ENCODE results near the gene RTEL1. TPM values are rescaled to one million over a fixed set of nuclear protein-coding genes. Genes with fewer than 3 reads are reported as not detected.
"Not testable (repeated sequence)": the region's sequence is repeated elsewhere in the genome, so short reads cannot be mapped to it uniquely, and the experiment has no call there.

The RTEL1 gene
- total RNA-seq, 1 experiment from 2014 or later = 58.0 TPM

- TF ChIP-seq CBX3 (IDR thresholded peaks at IDR 0.05; ENCODE audit: low read depth) = no peak
- TF ChIP-seq ZFX (IDR thresholded peaks at IDR 0.05) = no peak
- no peak for TF ChIP-seq SIN3A (IDR thresholded peaks at IDR 0.05; ENCODE audit: low read depth)
- no peak for TF ChIP-seq ZBTB33 (IDR thresholded peaks at IDR 0.05; ENCODE audit: extremely low read depth, insufficient replicate concordance, low read length)
These were observed 1.3 kb downstream of the RTEL1 start (continued) for GRCh38 chr20:63659370-63659769.

DNA sequence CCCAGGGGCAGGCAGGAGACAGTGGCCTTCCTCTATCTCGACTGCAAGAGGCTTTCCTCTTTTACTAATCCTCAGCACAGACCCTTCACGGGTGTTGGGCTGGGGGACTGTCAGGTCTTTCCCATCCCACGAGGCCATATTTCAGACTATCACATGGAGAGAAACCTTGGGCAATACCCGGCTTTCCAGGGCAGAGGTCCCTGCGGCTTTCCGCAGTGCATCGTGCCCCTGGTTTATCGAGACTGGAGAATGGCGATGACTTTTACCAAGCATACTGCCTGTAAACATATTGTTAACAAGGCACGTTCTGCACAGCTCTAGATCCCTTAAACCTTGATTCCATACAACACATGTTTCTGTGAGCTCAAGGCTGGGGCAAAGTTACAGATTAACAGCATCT, 2.1 kb downstream of the RTEL1 start:
- POLR2A ChIA-PET; H3K4me3 ChIP-seq (replicated peaks in 1 of 2; ENCODE audit: low read depth in 1 of 2, low read length in 2 of 2); intact Hi-C loops (cut with micrococcal nuclease); H3K9me2 ChIP-seq (ENCODE audit: insufficient read depth); H3K9ac ChIP-seq (ENCODE audit: low read length); H3K9me3 ChIP-seq (ENCODE audit: control insufficient read depth in 1 of 2, insufficient read depth in 1 of 2, low read depth in 1 of 2, low read length in 2 of 2); H3K4me2 ChIP-seq (ENCODE audit: low read length); H3K27me3 ChIP-seq (ENCODE audit: insufficient read depth, low read length); ATAC-seq; H2AFZ ChIP-seq (ENCODE audit: low read depth, low read length, poor library complexity, severe bottlenecking); RAD21 ChIA-PET (ENCODE audit: low non-redundant PET in 1 of 2, low total read pairs in 2 of 2, uncharacterized antibody in 2 of 2, unreplicated experiment in 2 of 2); CTCF ChIA-PET; H3K27ac ChIP-seq (ENCODE audit: low read depth, low read length); DNase-seq (ENCODE audit: low read depth, low spot score); H4K20me1 ChIP-seq (ENCODE audit: insufficient read depth); BruUV-seq (replicated peaks): not testable (repeated sequence)
- H3K4me1 ChIP-seq (ENCODE audit: control insufficient read depth in 1 of 2, insufficient read depth in 2 of 2, low read length in 2 of 2) = peaks cover 10 to 27% of the 10 kb centered on the region in 2 experiments
- H3K36me3 ChIP-seq (ENCODE audit: control insufficient read depth in 1 of 2, insufficient read depth in 2 of 2, low read length in 2 of 2) = peaks cover 9 to 17% of the 10 kb centered on the region in 2 experiments
- peaks cover 58% of the 10 kb centered on the region for H3K79me2 ChIP-seq (ENCODE audit: insufficient read depth, low read length)

DNA sequence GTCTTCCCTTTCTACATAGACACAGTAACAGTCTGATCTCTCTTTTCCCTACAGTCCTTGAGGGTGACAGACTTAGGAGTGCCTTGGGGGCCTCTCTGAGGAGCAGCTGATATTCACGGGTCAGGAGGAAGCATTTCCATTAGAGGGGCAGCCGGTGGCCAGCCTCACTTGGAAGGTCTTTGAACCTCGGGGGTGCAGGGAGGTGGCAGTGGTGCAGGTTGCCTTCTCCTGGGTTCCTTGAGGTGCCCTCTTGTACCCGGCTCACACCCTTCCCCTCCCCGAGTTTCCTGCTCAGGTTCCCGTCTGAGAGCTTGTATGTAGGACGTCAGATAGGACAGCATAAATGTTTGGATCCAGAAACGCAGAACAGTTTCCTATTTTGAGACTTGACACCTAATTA, 2.5 kb downstream of the RTEL1 start:
- BruUV-seq (replicated peaks) = no TSS peak
- Histone ChIP-seq H3K9me2 (ENCODE audit: insufficient read depth) (no peaks in the 10 kb centered on the region), H3K36me3 (ENCODE audit: control insufficient read depth in 1 of 2, insufficient read depth in 2 of 2, low read length in 2 of 2) (peaks cover 9 to 18% of the 10 kb centered on the region in 2 experiments), H3K79me2 (ENCODE audit: insufficient read depth, low read length) (peaks cover 60% of the 10 kb centered on the region), H2AFZ (ENCODE audit: low read depth, low read length, poor library complexity, severe bottlenecking) (no peak overlapping the region), H3K9me3 (ENCODE audit: control insufficient read depth in 1 of 2, insufficient read depth in 1 of 2, low read depth in 1 of 2, low read length in 2 of 2) (no peaks in the 10 kb centered on the region), H3K4me1 (ENCODE audit: control insufficient read depth in 1 of 2, insufficient read depth in 2 of 2, low read length in 2 of 2) (peaks cover 10 to 27% of the 10 kb centered on the region in 2 experiments), H3K27me3 (ENCODE audit: insufficient read depth, low read length) (no peaks in the 10 kb centered on the region), H3K4me2 (ENCODE audit: low read length) (no peak overlapping the region), H3K9ac (ENCODE audit: low read length) (no peak overlapping the region), H4K20me1 (ENCODE audit: insufficient read depth) (no peaks in the 10 kb centered on the region), H3K4me3 (replicated peaks in 1 of 2; ENCODE audit: low read depth in 1 of 2, low read length in 2 of 2) (no peak overlapping the region), H3K27ac (ENCODE audit: low read depth, low read length) (no peak overlapping the region)
- no peak for DNase-seq (ENCODE audit: low read depth, low spot score)
- intact Hi-C loops (cut with micrococcal nuclease) = no loop called here
- ChIA-PET POLR2A (no interaction called here), RAD21 (ENCODE audit: low non-redundant PET in 1 of 2, low total read pairs in 2 of 2, uncharacterized antibody in 2 of 2, unreplicated experiment in 2 of 2) (no interaction called here), CTCF (no interaction called here)
- no peak for ATAC-seq
- TF ChIP-seq, protein P1, sequence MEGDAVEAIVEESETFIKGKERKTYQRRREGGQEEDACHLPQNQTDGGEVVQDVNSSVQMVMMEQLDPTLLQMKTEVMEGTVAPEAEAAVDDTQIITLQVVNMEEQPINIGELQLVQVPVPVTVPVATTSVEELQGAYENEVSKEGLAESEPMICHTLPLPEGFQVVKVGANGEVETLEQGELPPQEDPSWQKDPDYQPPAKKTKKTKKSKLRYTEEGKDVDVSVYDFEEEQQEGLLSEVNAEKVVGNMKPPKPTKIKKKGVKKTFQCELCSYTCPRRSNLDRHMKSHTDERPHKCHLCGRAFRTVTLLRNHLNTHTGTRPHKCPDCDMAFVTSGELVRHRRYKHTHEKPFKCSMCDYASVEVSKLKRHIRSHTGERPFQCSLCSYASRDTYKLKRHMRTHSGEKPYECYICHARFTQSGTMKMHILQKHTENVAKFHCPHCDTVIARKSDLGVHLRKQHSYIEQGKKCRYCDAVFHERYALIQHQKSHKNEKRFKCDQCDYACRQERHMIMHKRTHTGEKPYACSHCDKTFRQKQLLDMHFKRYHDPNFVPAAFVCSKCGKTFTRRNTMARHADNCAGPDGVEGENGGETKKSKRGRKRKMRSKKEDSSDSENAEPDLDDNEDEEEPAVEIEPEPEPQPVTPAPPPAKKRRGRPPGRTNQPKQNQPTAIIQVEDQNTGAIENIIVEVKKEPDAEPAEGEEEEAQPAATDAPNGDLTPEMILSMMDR (IDR thresholded peaks at IDR 0.05 in 2 of 3, conservative IDR thresholded peaks at IDR 0.05 in 1 of 3; ENCODE audit: borderline replicate concordance in 1 of 3, insufficient read depth in 1 of 3, low read depth in 2 of 3, low read length in 2 of 3) = no peak
- TF ChIP-seq ZBTB33 (IDR thresholded peaks at IDR 0.05; ENCODE audit: extremely low read depth, insufficient replicate concordance, low read length) = no peak
- TF ChIP-seq EZH2phosphoT487 (IDR thresholded peaks at IDR 0.05; ENCODE audit: borderline replicate concordance) = no peak
- no peak for TF ChIP-seq ZFX (IDR thresholded peaks at IDR 0.05)
- no peak for TF ChIP-seq ELF1 (IDR thresholded peaks at IDR 0.05; ENCODE audit: borderline replicate concordance, low read depth)
- no peak for TF ChIP-seq YY1 (IDR thresholded peaks at IDR 0.05; ENCODE audit: extremely low read depth, insufficient replicate concordance, low read depth, low read length)
- TF ChIP-seq FOSL1 (IDR thresholded peaks at IDR 0.05; ENCODE audit: low read depth) = no peak
- no peak for TF ChIP-seq SRF (IDR thresholded peaks at IDR 0.05; ENCODE audit: low read depth)
- TF ChIP-seq CEBPB (IDR thresholded peaks at IDR 0.05; ENCODE audit: low read depth) = no peak
- TF ChIP-seq SIN3A (IDR thresholded peaks at IDR 0.05; ENCODE audit: low read depth) = no peak
- TF ChIP-seq ATF3 (IDR thresholded peaks at IDR 0.05) = no peak

Measured in HCT116 (cell line).